IMR-90 (cell line): ENCODE data around the gene APC2. TPM values are rescaled to one million over a fixed set of nuclear protein-coding genes. Genes with fewer than 3 reads are reported as not detected.

ENCODE experiments used
- ATAC-seq: fragments of 200-7000 bp; cut with Tn5 transposase; 2 replicates; pipeline ENCODE4 v1.9.1; 2020; ENCODE audit warnings: low read depth, mild to moderate bottlenecking, moderate library complexity
- BruUV-seq: library from RNA; stranded (reverse); fragments of 400-500 nt; replicated peaks from 2 replicates; lab custom pipeline; 2021; lab: Mats Ljungman, UMichigan
- CTCF ChIA-PET: fragments of 300-600 bp; formaldehyde crosslinking; extraction: SDS; loops from one replicate; lab custom pipeline; 2021; ENCODE audit warnings: antibody characterized with exemption; lab: Yijun Ruan, JAX
- POLR2A ChIA-PET: fragments of 300-600 bp; sonication (Branson Sonifier 250); formaldehyde crosslinking; loops from one replicate; lab custom pipeline; 2022; ENCODE audit warnings: antibody characterized with exemption; ENCODE audit not compliant: unreplicated experiment; lab: Charles Lee
- DNase-seq: peaks from one replicate; pipeline ENCODE4 v3.0.0; 2013
- H2AFZ ChIP-seq: replicated peaks from 2 replicates; pipeline ENCODE3; 2013; ENCODE audit warnings: low read length, mild to moderate bottlenecking; ENCODE audit not compliant: poor library complexity
- H2AK5ac ChIP-seq: 2 replicates; pipeline ENCODE4 v1.6.1; 2013; ENCODE audit warnings: low read depth, low read length, inconsistent platforms
- H2AK9ac ChIP-seq: replicated peaks from 2 replicates; pipeline ENCODE3; 2013; ENCODE audit warnings: mild to moderate bottlenecking, low read depth, low read length, moderate library complexity; ENCODE audit not compliant: poor library complexity
- H2BK120ac ChIP-seq: 2 replicates; pipeline ENCODE4 v1.6.1; 2013; ENCODE audit warnings: low read depth, low read length, inconsistent platforms
- H2BK15ac ChIP-seq: 3 replicates; pipeline ENCODE4 v1.6.1; 2013; ENCODE audit warnings: low read depth, low read length, inconsistent platforms
- H2BK20ac ChIP-seq: 2 replicates; pipeline ENCODE4 v1.6.1; 2013; ENCODE audit warnings: low read depth, mild to moderate bottlenecking, inconsistent platforms, low read length, moderate library complexity
- H2BK5ac ChIP-seq: 2 replicates; pipeline ENCODE4 v1.6.1; 2013; ENCODE audit warnings: mild to moderate bottlenecking, low read depth, low read length, inconsistent platforms; ENCODE audit not compliant: poor library complexity, severe bottlenecking
- H3K14ac ChIP-seq: replicated peaks from 2 replicates; pipeline ENCODE4 v1.6.1; 2013; ENCODE audit warnings: low read depth, low read length, inconsistent platforms
- H3K18ac ChIP-seq: 2 replicates; pipeline ENCODE4 v1.6.1; 2013; ENCODE audit warnings: low read depth, low read length, control low read depth
- H3K23ac ChIP-seq: 2 replicates; pipeline ENCODE4 v1.6.1; 2013; ENCODE audit warnings: low read depth, low read length, inconsistent platforms
- H3K27ac ChIP-seq: 2 replicates; pipeline ENCODE4 v1.5.1; 2013; ENCODE audit warnings: mild to moderate bottlenecking, control low read depth, low read length; ENCODE audit not compliant: insufficient read depth
- H3K27me3 ChIP-seq: 2 replicates; pipeline ENCODE4 v1.6.1; 2013; ENCODE audit warnings: low read length; ENCODE audit not compliant: control insufficient read depth, insufficient read depth
- H3K36me3 ChIP-seq: 2 replicates; pipeline ENCODE4 v1.6.1; 2013; ENCODE audit warnings: low read length, mixed read lengths; ENCODE audit not compliant: control insufficient read depth, insufficient read depth
- H3K4ac ChIP-seq: 2 replicates; pipeline ENCODE4 v1.6.1; 2013; ENCODE audit warnings: low read depth, low read length, inconsistent platforms
- H3K4me1 ChIP-seq: 2 replicates; pipeline ENCODE4 v1.6.1; 2013; ENCODE audit warnings: low read length, mixed read lengths; ENCODE audit not compliant: control insufficient read depth, insufficient read depth
- H3K4me2 ChIP-seq: 2 replicates; pipeline ENCODE4 v1.6.1; 2013; ENCODE audit warnings: low read depth, mild to moderate bottlenecking, control low read depth, low read length, moderate library complexity
- H3K4me3 ChIP-seq: 2 replicates; pipeline ENCODE4 v1.5.1; 2013; ENCODE audit warnings: low read depth, mild to moderate bottlenecking, control low read depth, low read length, moderate library complexity; ENCODE audit not compliant: insufficient read depth
- H3K56ac ChIP-seq: 2 replicates; pipeline ENCODE4 v1.6.1; 2013; ENCODE audit warnings: low read length, inconsistent platforms; ENCODE audit not compliant: insufficient read depth; ENCODE audit errors: extremely low read depth
- H3K79me1 ChIP-seq, 2 experiments: 2 replicates each; pipeline ENCODE4 v1.6.1; 2013; ENCODE audit warnings: low read length in 2 of 2, inconsistent platforms in 1 of 2, low read depth in 1 of 2
- H3K9ac ChIP-seq: 2 replicates; pipeline ENCODE4 v1.6.1; 2013; ENCODE audit warnings: low read depth, low read length, control low read depth
- H3K9me1 ChIP-seq: 2 replicates; pipeline ENCODE4 v1.6.1; 2013; ENCODE audit warnings: low read length, inconsistent platforms; ENCODE audit not compliant: insufficient read depth
- H3K9me3 ChIP-seq: 2 replicates; pipeline ENCODE4 v1.6.1; 2013; ENCODE audit warnings: low read length; ENCODE audit not compliant: control insufficient read depth, insufficient read depth
- H4K20me1 ChIP-seq: 2 replicates; pipeline ENCODE4 v1.6.1; 2013; ENCODE audit warnings: low read length, inconsistent platforms; ENCODE audit not compliant: insufficient read depth
- H4K5ac ChIP-seq: 2 replicates; pipeline ENCODE4 v1.6.1; 2013; ENCODE audit warnings: mild to moderate bottlenecking, low read depth, low read length, control low read depth
- H4K8ac ChIP-seq, 2 experiments: 2 replicates each; pipeline ENCODE4 v1.6.1; 2013; ENCODE audit warnings: low read depth in 2 of 2, low read length in 2 of 2, control low read depth in 1 of 2, inconsistent platforms in 1 of 2
- H4K91ac ChIP-seq: 2 replicates; pipeline ENCODE4 v1.6.1; 2013; ENCODE audit warnings: low read depth, low read length, inconsistent platforms; ENCODE audit not compliant: insufficient read depth
- NFE2L2 ChIP-seq: fragments of 150-350 bp; IDR thresholded peaks from 2 replicates; pipeline ENCODE4 v1.6.1; 2016; ENCODE audit warnings: low read depth, mild to moderate bottlenecking, low read length
- RAD21 ChIP-seq: IDR thresholded peaks from 2 replicates; pipeline ENCODE4 v1.6.1; 2012; ENCODE audit warnings: low read length, improper control_type of control experiment
- RCOR1 ChIP-seq: IDR thresholded peaks from 2 replicates; pipeline ENCODE4 v1.6.1; 2012; ENCODE audit warnings: mild to moderate bottlenecking, low read length, improper control_type of control experiment; ENCODE audit not compliant: insufficient replicate concordance
- SMC3 ChIP-seq: fragments of 150-350 bp; IDR thresholded peaks from 2 replicates; pipeline ENCODE4 v1.6.1; 2016; ENCODE audit warnings: low read depth, mild to moderate bottlenecking, antibody characterized with exemption, low read length, moderate library complexity
- WGBS, 2 experiments: methylation state at CpG; one replicate each; pipeline versions ENCODE4 v1.1.5 to v1.1.7; 2013; ENCODE audit warnings: missing lambda C conversion rate in 2 of 2; ENCODE audit not compliant: insufficient read length in 1 of 2; ENCODE audit errors: extremely low coverage in 2 of 2; 5-methylcytosine and 5-hydroxymethylcytosine counted together
- dilution Hi-C: fragments of 300-500 bp; cut with HindIII; formaldehyde crosslinking; loops from one replicate; pipeline ENCODE4 v1.14.3; 2018; ENCODE audit warnings: low sequenced_read_pairs; ENCODE audit not compliant: unreplicated experiment
- in situ Hi-C: fragments of 300-500 bp; cut with MboI; formaldehyde crosslinking; loops from 3 replicates; pipeline ENCODE4 v1.14.3; 2019; ENCODE audit warnings: low sequenced_read_pairs, inconsistent platforms, mixed read lengths
- intact Hi-C: fragments of 100-400 bp; cut with micrococcal nuclease; formaldehyde crosslinking; loops from 2 replicates; pipeline ENCODE4 v1.10.0; 2022
- polyA plus RNA-seq, 3 experiments: library from polyadenylated mRNA; depleted of rRNA; stranded (reverse); fragments of >200 nt; gene quantifications; 2 replicates each; pipeline ENCODE4 v1.2.3, GENCODE V29; 2012; ENCODE audit warnings: low replicate concordance in 1 of 3
- total RNA-seq: library from RNA; depleted of rRNA; stranded (reverse); fragments of >200 nt; gene quantifications from 2 replicates; pipeline ENCODE4 v1.2.3, GENCODE V29; 2012

The APC2 gene
- total and polyA plus RNA-seq, 2 of the 4 experiments (the other 2 are of a cell fraction), result 0.36 to 0.41 TPM

DNA sequence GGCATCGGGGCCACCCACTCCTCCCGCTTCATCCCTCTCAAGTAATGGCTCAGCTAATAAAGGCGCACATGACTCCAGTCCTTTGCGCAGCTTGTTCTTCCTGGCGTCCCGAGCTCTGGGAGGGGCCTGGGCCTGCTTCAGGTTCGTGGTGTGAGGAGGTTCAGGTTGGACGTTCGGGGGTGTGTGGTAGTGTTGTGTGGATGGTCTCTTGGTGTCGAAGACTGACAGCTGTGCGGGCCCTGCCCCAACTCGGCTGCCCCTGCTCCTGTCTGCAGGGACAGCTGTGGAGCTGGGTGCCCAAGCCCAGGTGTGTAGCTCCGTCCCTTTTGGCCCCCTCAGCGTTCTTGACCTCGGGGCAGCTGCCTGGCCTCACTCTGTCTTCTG lies 9.5 kb upstream of the APC2 start:
- 0 out of 2 replicates have a peak, but pooled peaks cover under 1% of the 10 kb centered on the region for H3K27me3 ChIP-seq
- H3K18ac ChIP-seq, result no peak overlapping the region
- no peak overlapping the region for H2BK20ac ChIP-seq
- H3K23ac ChIP-seq, result no peak overlapping the region
- POLR2A ChIA-PET, result no interaction called here
- WGBS, 2 experiments, result 96% methylated on average over 9 of the region's 15 CpGs; no CpG with 5 or more reads in 1 of the 2 experiments
- no peak for DNase-seq
- peaks cover 16 to 35% of the 10 kb centered on the region in 2 experiments; a peak in 3 of 4 replicates for H3K79me1 ChIP-seq
- no peak overlapping the region for H4K8ac ChIP-seq
- dilution Hi-C loops, result no loop called here
- H2BK15ac ChIP-seq, result no peak overlapping the region
- no peak overlapping the region for H3K56ac ChIP-seq
- H2AK5ac ChIP-seq, result no peak overlapping the region
- intact Hi-C loops, result no loop called here
- no peak overlapping the region for H2BK5ac ChIP-seq
- in situ Hi-C loops, result no loop called here
- H4K5ac ChIP-seq, result no peak overlapping the region
- no TSS peak for BruUV-seq
- H2AK9ac ChIP-seq, result no peak overlapping the region
- TF ChIP-seq RAD21 (no peak), SMC3 (no peak), NFE2L2 (no peak), RCOR1 (no peak)
- CTCF ChIA-PET, result no interaction called here
- peaks cover 36% of the 10 kb centered on the region for H3K36me3 ChIP-seq
- no peak overlapping the region for H3K14ac ChIP-seq
- no peak overlapping the region for H4K91ac ChIP-seq
- no peak for ATAC-seq
- H3K9me3 ChIP-seq, result no peaks in the 10 kb centered on the region
- H4K20me1 ChIP-seq, result peaks cover 58% of the 10 kb centered on the region
- H3K4ac ChIP-seq, result no peak overlapping the region
- H2BK120ac ChIP-seq, result no peak overlapping the region
- H3K9me1 ChIP-seq, result no peaks in the 10 kb centered on the region; the same call in 1 of the 2 replicates
- no peak overlapping the region for H2AFZ ChIP-seq
- H3K27ac ChIP-seq, result no peak overlapping the region
- H3K4me2 ChIP-seq, result no peak overlapping the region
- no peak overlapping the region for H3K4me3 ChIP-seq
- no peak overlapping the region for H3K9ac ChIP-seq
- H3K4me1 ChIP-seq, result peaks cover 9% of the 10 kb centered on the region
